Measurements from ENCODE around the gene ANKS1A.

GRCh38 chr6:34872332-34872731 is 16.7 kb upstream of the ANKS1A start:
- TF ChIP-seq CTCF (IDR thresholded peaks at IDR 0.05) (no peak), POLR2A (IDR thresholded peaks at IDR 0.05) (no peak)

Measured in right lobe of liver (tissue), 4 donors.